ENCODE measurements around the gene MRPL34.

DNA sequence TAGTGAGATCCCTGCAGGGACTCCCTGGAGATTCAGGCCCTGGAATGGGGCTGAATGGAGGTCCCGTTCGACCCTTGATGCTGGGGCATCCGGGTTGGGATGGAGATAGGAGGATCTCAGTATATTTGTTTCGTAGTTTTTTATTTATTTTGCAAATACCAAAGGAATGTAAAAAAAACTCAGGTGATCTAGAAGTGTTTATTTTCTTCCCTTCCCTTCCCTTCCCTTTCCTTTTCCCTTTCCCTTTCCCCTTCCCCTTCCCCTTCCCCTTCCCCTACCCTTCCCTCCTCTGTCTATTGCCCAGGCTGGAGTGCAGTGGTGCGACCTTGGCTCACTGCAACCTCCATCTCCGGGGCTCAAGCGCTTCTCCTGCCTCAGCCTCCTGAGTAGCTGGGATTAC lies 36.2 kb downstream of the MRPL34 start:
- TF ChIP-seq, protein P1, sequence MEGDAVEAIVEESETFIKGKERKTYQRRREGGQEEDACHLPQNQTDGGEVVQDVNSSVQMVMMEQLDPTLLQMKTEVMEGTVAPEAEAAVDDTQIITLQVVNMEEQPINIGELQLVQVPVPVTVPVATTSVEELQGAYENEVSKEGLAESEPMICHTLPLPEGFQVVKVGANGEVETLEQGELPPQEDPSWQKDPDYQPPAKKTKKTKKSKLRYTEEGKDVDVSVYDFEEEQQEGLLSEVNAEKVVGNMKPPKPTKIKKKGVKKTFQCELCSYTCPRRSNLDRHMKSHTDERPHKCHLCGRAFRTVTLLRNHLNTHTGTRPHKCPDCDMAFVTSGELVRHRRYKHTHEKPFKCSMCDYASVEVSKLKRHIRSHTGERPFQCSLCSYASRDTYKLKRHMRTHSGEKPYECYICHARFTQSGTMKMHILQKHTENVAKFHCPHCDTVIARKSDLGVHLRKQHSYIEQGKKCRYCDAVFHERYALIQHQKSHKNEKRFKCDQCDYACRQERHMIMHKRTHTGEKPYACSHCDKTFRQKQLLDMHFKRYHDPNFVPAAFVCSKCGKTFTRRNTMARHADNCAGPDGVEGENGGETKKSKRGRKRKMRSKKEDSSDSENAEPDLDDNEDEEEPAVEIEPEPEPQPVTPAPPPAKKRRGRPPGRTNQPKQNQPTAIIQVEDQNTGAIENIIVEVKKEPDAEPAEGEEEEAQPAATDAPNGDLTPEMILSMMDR (IDR thresholded peaks at IDR 0.05), result no peak
- TF ChIP-seq POLR2A (IDR thresholded peaks at IDR 0.05), result no peak
